ENCODE results near the gene OVOL3. TPM values are rescaled to one million over a fixed set of nuclear protein-coding genes. Genes with fewer than 3 reads are reported as not detected.

OVOL3 gene
- total RNA-seq, 4 donors from 2014 or later = not detected

DNA sequence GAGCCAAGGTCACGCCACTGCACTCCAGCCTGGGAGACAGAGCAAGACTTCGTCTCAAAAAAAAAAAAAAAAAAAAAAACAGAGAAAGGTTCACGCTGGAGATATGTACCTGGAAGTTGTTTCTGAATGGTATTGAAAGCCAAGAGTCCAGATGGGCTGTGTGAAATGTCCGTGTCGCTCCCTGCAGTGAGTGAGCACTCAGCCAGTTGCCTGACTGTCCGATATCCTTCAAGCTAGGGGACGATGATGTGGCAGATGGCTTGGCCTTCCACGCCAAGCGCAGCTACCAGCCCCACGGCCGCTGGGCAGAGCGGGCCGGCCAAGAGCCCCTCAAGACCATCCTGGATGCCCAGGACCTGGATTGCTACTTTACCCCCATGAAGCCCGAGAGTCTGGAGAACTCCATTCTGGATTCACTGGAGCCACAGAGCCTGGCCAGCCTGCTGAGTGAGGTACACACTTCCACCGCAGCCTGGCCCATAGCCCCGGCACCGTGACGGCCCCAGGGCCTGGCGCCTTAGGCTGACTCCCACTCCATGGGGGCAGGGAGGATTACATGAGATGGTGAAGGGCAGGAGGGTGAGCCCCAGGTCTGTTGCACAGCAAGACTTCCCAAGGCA is 11.7 kb upstream of the OVOL3 start:
- no peak for TF ChIP-seq CTCF (IDR thresholded peaks at IDR 0.05)
- Histone ChIP-seq H3K9me3 (no peaks in the 10 kb centered on the region), H3K27me3 (no peaks in the 10 kb centered on the region), H3K4me1 (peaks cover 0 to 37% (median 5%) of the 10 kb centered on the region in 3 donors), H3K36me3 (no peaks in the 10 kb centered on the region), H3K4me3 (no peak overlapping the region), H3K27ac (no peak overlapping the region)
- WGBS, 2 donors = 76 to 84% methylated on average over 7 to 13 of the region's 19 CpGs
- intact Hi-C loops (cut with DNase I) = no loop called here
- no peak for DNase-seq

- peaks cover 0 to 5% (median 0%) of the 10 kb centered on the region in 3 donors for H3K36me3 ChIP-seq
- H3K27ac ChIP-seq = peak overlapping the region in 3 of 4 donors; percentile 17 to 62 (median 34)
- peaks cover 0 to 42% (median 5%) of the 10 kb centered on the region in 3 donors for H3K4me1 ChIP-seq
- H3K27me3 ChIP-seq = no peaks in the 10 kb centered on the region
- no peaks in the 10 kb centered on the region for H3K9me3 ChIP-seq
- intact Hi-C loops (cut with DNase I) = no loop called here
- no peak overlapping the region for H3K4me3 ChIP-seq
- no peak for DNase-seq
- no peak for TF ChIP-seq CTCF (IDR thresholded peaks at IDR 0.05)
- TF ChIP-seq POLR2A (IDR thresholded peaks at IDR 0.05) = no peak
- 60 to 64% methylated on average over 1 to 5 of the region's 5 CpGs for WGBS, 2 donors
Measured at GRCh38 chr19:36100476-36100875, 10.5 kb upstream of the OVOL3 start.

- Histone ChIP-seq H3K4me3 (peak overlapping the region in 1 of 4 donors; percentile 18), H3K27ac (peak overlapping the region in 3 of 4 donors; percentile 8 to 62 (median 17)), H3K9me3 (no peaks in the 10 kb centered on the region), H3K36me3 (peaks cover 0 to 6% (median 0%) of the 10 kb centered on the region in 3 donors), H3K4me1 (peaks cover 0 to 42% (median 5%) of the 10 kb centered on the region in 3 donors), H3K27me3 (no peaks in the 10 kb centered on the region)
- DNase-seq = no peak
- TF ChIP-seq POLR2A (IDR thresholded peaks at IDR 0.05) = no peak
- no peak for TF ChIP-seq CTCF (IDR thresholded peaks at IDR 0.05)
- intact Hi-C loops (cut with DNase I) = no loop called here
- 61 to 84% methylated on average over 4 to 5 of the region's 27 CpGs for WGBS, 2 donors
Measured at GRCh38 chr19:36101550-36102327, 9.2 kb upstream of the OVOL3 start.

DNA sequence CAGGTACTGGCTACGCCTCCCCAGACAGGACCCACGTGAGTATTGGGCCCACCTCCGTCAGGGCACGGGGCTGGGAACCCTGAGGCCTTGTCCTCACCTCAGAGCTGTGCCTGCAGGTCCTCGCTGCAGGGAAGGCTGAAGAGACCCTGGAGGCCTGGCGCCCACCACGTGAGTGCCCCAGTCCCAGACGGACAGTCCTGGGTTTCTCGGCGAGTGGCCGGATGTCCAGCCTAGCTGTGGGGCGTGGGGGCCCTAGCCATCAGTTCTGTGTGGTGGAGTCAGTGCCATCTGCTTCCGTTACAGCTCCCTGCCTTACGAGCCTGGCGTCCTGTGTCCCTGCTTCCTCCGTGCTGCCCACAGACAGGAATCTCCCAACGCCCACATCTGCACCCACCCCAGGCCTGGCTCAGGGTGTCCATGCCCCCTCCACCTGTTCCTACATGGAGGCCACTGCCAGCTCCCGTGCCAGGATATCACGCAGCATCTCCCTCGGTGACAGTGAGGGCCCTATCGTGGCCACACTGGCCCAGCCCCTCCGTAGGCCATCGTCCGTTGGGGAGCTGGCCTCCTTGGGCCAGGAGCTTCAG is 7.8 kb upstream of the OVOL3 start:
- Histone ChIP-seq H3K36me3 (peaks cover 0 to 14% (median 0%) of the 10 kb centered on the region in 3 donors), H3K27ac (no peak overlapping the region), H3K4me3 (no peak overlapping the region), H3K27me3 (no peaks in the 10 kb centered on the region), H3K4me1 (peaks cover 0 to 42% (median 5%) of the 10 kb centered on the region in 3 donors), H3K9me3 (no peaks in the 10 kb centered on the region)
- WGBS, 2 donors = 91 to 100% methylated on average over 2 to 11 of the region's 24 CpGs
- no peak for TF ChIP-seq POLR2A (IDR thresholded peaks at IDR 0.05)
- TF ChIP-seq CTCF (IDR thresholded peaks at IDR 0.05) = no peak
- no peak for DNase-seq
- intact Hi-C loops (cut with DNase I) = no loop called here

Data from esophagus squamous epithelium (tissue), 5 donors.